HEK293 (cell line): ENCODE measurements around the gene SH3BGR.

Experiments used
- CTCF ChIA-PET: fragments of 350-600 bp; formaldehyde crosslinking; extraction: SDS; loops from one replicate; lab custom pipeline; 2021; ENCODE audit warnings: antibody characterized with exemption; lab: Yijun Ruan, JAX
- POLR2A ChIA-PET: fragments of 300-600 bp; formaldehyde crosslinking; extraction: SDS; loops from one replicate; lab custom pipeline; 2020; ENCODE audit warnings: antibody characterized with exemption, inconsistent platforms; lab: Yijun Ruan, JAX
- H3K27ac ChIP-seq: fragments of 200-500 bp; sonication (Bioruptor generic); 2 replicates; pipeline ENCODE4 v1.5.1; 2014; ENCODE audit warnings: low read depth, low read length, control low read depth, inconsistent platforms; ENCODE audit errors: extremely low read depth
- H3K36me3 ChIP-seq, 2 experiments: fragments of 200-500 bp in 1 of 2; sonication (Bioruptor generic) in 1 of 2; 1 replicate in 1 of 2; 2 replicates in 1 of 2; pipeline ENCODE4 v1.5.1; 2014 to 2017; ENCODE audit warnings: inconsistent platforms in 2 of 2, low read length in 2 of 2; ENCODE audit not compliant: control insufficient read depth in 2 of 2, insufficient read depth in 1 of 2
- H3K4me1 ChIP-seq: fragments of 200-500 bp; sonication (Bioruptor generic); 2 replicates; pipeline ENCODE4 v1.5.1; 2014; ENCODE audit warnings: mild to moderate bottlenecking, low read length, inconsistent platforms; ENCODE audit not compliant: control insufficient read depth, insufficient read depth
- H3K4me3 ChIP-seq: 2 replicates; pipeline ENCODE4 v1.5.1; 2011; ENCODE audit warnings: low read depth, mild to moderate bottlenecking, control low read depth, low read length, moderate library complexity
- H3K9me3 ChIP-seq: fragments of 200-500 bp; sonication (Bioruptor generic); 2 replicates; pipeline ENCODE4 v1.5.1; 2014; ENCODE audit warnings: low read depth, low read length, inconsistent platforms; ENCODE audit not compliant: control insufficient read depth, insufficient read depth
- HOXA7 ChIP-seq: sonication (generic); formaldehyde crosslinking; IDR thresholded peaks from 2 replicates; pipeline ENCODE4 v1.8.1; 2022; ENCODE audit warnings: missing genetic modification reagents, borderline replicate concordance
- KLF16 ChIP-seq: fragments of 450-650 bp; formaldehyde crosslinking; IDR thresholded peaks from 2 replicates; pipeline ENCODE4 v1.5.1; 2017; ENCODE audit warnings: missing biosample characterization, missing genetic modification characterization
- KLF7 ChIP-seq: fragments of 450-650 bp; formaldehyde crosslinking; IDR thresholded peaks from 2 replicates; pipeline ENCODE4 v1.5.1; 2016; ENCODE audit warnings: missing biosample characterization, missing genetic modification characterization, borderline replicate concordance
- RBAK ChIP-seq: fragments of 450-650 bp; formaldehyde crosslinking; IDR thresholded peaks from 2 replicates; pipeline ENCODE4 v1.5.1; 2016; ENCODE audit warnings: missing biosample characterization, missing genetic modification characterization
- REPIN1 ChIP-seq: fragments of 450-650 bp; formaldehyde crosslinking; IDR thresholded peaks from 2 replicates; pipeline ENCODE4 v1.5.1; 2017; ENCODE audit warnings: missing biosample characterization, missing genetic modification characterization, low read depth
- REST ChIP-seq: fragments of 450-650 bp; formaldehyde crosslinking; IDR thresholded peaks from 2 replicates; pipeline ENCODE4 v1.5.1; 2016; ENCODE audit warnings: missing biosample characterization, missing genetic modification characterization
- ZBTB6 ChIP-seq: fragments of 450-650 bp; formaldehyde crosslinking; IDR thresholded peaks from 2 replicates; pipeline ENCODE4 v1.5.1; 2017; ENCODE audit warnings: missing biosample characterization, missing genetic modification characterization
- ZFHX2 ChIP-seq: fragments of 450-650 bp; formaldehyde crosslinking; conservative IDR thresholded peaks from 2 replicates; pipeline ENCODE4 v1.5.1; 2016; ENCODE audit warnings: missing biosample characterization, missing genetic modification characterization
- ZNF24 ChIP-seq: fragments of 450-650 bp; formaldehyde crosslinking; IDR thresholded peaks from 2 replicates; pipeline ENCODE4 v1.5.1; 2016; ENCODE audit warnings: missing biosample characterization, missing genetic modification characterization
- ZNF280D ChIP-seq: fragments of 450-650 bp; formaldehyde crosslinking; IDR thresholded peaks from 2 replicates; pipeline ENCODE4 v1.5.1; 2016; ENCODE audit warnings: missing biosample characterization, missing genetic modification characterization
- ZNF391 ChIP-seq: fragments of 450-650 bp; formaldehyde crosslinking; IDR thresholded peaks from 2 replicates; pipeline ENCODE4 v1.5.1; 2016; ENCODE audit warnings: low read depth, missing biosample characterization, missing genetic modification characterization, borderline replicate concordance
- ZNF433 ChIP-seq: fragments of 450-650 bp; formaldehyde crosslinking; IDR thresholded peaks from 2 replicates; pipeline ENCODE4 v1.5.1; 2016; ENCODE audit warnings: missing biosample characterization, missing genetic modification characterization, low read depth
- ZNF514 ChIP-seq: fragments of 450-650 bp; formaldehyde crosslinking; IDR thresholded peaks from 2 replicates; pipeline ENCODE4 v1.5.1; 2016; ENCODE audit warnings: missing biosample characterization, missing genetic modification characterization
- ZNF670 ChIP-seq: fragments of 450-650 bp; formaldehyde crosslinking; IDR thresholded peaks from 2 replicates; pipeline ENCODE4 v1.5.1; 2016; ENCODE audit warnings: missing biosample characterization, missing genetic modification characterization, low read depth
- ZSCAN4 ChIP-seq: fragments of 450-650 bp; formaldehyde crosslinking; IDR thresholded peaks from 2 replicates; pipeline ENCODE4 v1.5.1; 2017; ENCODE audit warnings: missing biosample characterization, missing genetic modification characterization

SH3BGR gene

GRCh38 chr21:39513735-39514134 is 62.0 kb downstream of the SH3BGR start (continued):
- no peak for TF ChIP-seq ZBTB6
- no peak for TF ChIP-seq ZNF514 (tag by site-specific recombination)
- TF ChIP-seq ZNF391 (tag by site-specific recombination), result no peak

- Histone ChIP-seq H3K4me3 (no peak overlapping the region), H3K4me1 (no peaks in the 10 kb centered on the region), H3K36me3 (no peaks in the 10 kb centered on the region; a peak in 1 of 3 replicates), H3K9me3 (no peaks in the 10 kb centered on the region), H3K27ac (no peak overlapping the region)
- no peak for TF ChIP-seq ZNF24 (tag by site-specific recombination)
- no peak for TF ChIP-seq KLF7 (tag by site-specific recombination)
- no peak for TF ChIP-seq KLF16 (tag by site-specific recombination)
- TF ChIP-seq RBAK (tag by site-specific recombination), result no peak
- TF ChIP-seq HOXA7 (CRISPR knock-in tag), result no peak
- TF ChIP-seq ZNF280D (tag by site-specific recombination), result no peak
- TF ChIP-seq ZFHX2 (tag by site-specific recombination), result no peak
- no peak for TF ChIP-seq REST (tag by site-specific recombination)
- no peak for TF ChIP-seq REPIN1 (tag by site-specific recombination)
- TF ChIP-seq ZNF433 (tag by site-specific recombination), result no peak
- no peak for TF ChIP-seq ZNF670 (tag by site-specific recombination)
- no peak for TF ChIP-seq ZSCAN4 (tag by site-specific recombination)
- ChIA-PET CTCF (interaction anchor here (0.6 to 11.7 kb wide), 5 partner anchors 11 to 200 kb away, joined by 3 to 172 read pairs (median 13); no protein-coding TSS in a partner anchor), POLR2A (no interaction called here)
Measured at GRCh38 chr21:39515684-39516472, 64.1 kb downstream of the SH3BGR start.
